ENCODE measurements around the gene GRAMD1C.

Gene GRAMD1C

DNA sequence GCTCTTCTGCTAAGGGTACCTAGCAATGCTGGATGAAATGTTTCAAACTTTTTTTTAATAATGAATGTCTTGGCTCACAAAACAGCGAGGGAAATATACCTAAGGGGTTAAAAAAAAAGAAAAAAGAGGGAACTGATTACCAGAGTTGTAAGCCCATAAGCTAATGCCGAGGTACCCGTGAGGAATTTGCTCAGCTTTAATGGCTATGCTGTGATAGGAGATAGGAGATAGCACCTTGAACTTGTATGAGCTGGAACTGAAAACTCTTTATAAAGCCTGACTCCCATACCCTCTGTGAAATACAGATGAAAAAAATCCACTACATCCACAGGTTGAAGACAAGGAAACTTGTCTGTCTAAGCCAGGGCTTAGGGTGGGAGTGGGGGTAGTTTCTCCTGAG lies 13.9 kb downstream of the GRAMD1C start:
- no peak for DNase-seq (ENCODE audit: low read depth)

DNA sequence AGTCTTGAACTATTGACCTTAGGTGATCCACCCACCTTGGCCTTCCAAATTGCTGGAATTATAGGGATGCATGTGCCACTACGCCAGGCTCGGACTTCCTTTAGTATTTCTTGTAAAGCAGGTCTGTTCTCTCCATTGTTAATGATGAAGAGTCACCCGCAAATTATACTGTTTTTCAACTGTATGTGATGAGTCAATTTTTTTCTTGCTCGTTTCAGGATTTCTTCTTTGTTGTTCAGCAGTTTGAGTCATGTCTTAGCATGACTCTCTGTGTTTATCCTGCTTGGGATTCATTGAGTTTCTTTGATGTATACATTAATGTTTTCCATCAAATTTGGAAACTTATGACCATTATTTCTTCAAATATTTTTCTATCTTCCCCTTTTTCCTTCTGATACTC lies 28.9 kb downstream of the GRAMD1C start:
- DNase-seq (ENCODE audit: low read depth), result no peak

GRCh38 chr3:113873293-113873692 lies 34.7 kb downstream of the GRAMD1C start:
- no peak for DNase-seq (ENCODE audit: low read depth)

DNA sequence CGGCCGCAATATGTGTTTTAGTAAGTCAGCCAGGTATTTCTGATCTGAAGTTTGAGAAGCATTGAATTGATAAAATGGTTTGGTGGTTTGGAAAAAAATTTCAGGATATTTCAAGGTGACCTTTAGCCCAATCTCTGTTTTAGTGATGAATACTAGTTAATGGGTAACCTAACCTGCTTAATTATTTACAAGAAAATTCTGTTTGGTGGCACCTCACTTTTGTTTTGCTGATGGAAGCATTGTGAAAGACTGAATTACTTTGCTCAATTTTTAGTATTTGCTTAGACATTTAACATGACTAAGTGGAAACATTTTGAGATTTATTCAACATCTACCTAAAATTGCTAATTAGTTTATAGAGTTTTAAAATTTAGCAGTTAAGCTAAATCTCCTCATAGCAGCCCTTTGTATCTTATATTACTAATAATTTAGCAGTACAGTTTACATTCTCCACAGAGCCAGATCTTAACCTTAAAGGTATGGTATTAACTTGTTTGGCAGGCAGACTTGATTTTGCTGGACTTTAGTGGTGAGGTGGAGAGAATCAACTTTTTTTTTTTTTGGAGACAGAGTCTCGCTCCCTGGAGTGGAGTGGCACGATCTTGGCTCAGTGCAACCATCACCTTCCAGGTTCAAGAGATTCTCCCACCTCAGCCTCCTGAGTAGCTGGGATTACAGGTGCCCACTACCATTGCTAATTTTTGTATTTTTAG lies 35.4 kb downstream of the GRAMD1C start:
- no peak for DNase-seq (ENCODE audit: low read depth)

DNA sequence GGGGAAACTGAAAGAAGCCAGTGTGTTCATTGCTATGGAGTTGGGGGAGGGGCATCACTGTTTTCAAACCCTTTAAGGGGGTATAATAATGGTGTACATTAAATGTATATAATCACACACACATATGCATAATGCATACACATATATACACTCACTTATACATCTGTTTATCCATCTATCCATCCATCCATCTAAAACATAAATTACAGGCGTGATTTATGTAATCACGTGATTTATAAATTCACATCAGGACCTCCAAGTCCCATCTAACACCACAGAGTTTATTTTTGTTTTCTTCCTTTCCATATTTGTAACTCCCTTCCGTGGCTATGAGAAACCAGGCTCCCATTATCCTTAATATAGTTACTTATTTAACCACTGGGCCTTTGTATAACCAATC lies 39.8 kb downstream of the GRAMD1C start:
- DNase-seq (ENCODE audit: low read depth), result no peak

DNA sequence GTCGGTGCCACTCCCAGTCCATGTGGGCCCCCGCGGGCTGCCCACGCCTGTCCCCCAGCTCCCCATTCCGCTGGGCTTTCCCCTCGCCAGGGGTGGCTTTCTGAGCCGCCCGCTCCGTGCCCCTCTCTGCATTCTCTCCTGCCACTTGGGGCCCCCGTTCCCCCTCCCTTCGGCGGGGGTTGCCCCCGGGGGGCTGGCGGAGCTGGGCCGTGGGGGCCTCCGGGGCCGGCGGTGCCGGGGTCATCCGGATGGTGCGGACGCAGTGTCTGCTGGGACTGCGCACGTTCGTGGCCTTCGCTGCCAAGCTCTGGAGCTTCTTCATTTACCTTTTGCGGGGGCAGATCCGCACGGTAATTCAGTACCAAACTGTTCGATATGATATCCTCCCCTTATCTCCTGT lies 46.5 kb downstream of the GRAMD1C start:
- no peak for DNase-seq (ENCODE audit: low read depth)

- DNase-seq (ENCODE audit: low read depth), result no peak
These were observed 51.8 kb downstream of the GRAMD1C start for GRCh38 chr3:113890256-113890900.

DNA sequence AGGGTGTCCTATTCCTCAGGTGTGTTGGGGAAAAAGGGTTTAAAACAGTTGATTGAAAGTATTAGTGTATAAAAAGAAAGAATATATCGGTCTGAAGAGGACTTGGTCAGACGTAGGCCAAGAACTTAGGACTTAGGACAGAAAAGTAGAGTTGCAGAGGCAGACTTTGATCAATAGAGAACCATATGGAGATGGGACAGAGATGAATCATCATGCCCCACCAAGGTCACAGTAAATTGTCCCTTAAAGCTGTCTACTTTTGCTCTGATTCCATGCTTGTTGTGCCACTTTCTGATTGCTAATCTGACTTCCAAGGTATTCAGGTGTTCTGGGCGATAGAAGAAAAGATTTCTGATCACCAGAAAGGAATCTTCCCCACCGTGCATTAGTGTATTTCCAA lies 56.3 kb downstream of the GRAMD1C start:
- DNase-seq (ENCODE audit: low read depth), result no peak

GRCh38 chr3:113895964-113896363 lies 57.4 kb downstream of the GRAMD1C start:
- DNase-seq (ENCODE audit: low read depth), result no peak

DNA sequence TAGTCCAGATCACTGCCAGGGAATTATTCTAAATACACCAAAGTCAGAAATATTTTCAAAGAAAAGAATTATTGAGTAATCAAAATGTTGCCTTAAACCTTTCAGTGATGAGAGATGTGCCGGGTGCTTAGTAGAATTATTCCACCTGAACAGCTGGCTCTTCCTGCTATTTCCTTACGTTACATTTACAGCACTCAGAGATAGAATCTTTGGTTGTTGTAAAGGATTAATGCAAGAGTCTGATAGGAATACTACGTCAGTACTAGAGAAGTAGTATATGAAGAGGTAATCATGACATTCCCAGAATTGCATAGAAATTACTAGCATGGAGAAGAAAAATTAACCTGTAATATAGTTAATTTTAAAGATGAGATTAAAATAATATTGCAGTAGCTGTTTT lies 58.3 kb downstream of the GRAMD1C start:
- DNase-seq (ENCODE audit: low read depth), result no peak

- no peak for DNase-seq (ENCODE audit: low read depth)
These were observed 58.8 kb downstream of the GRAMD1C start for GRCh38 chr3:113897373-113897777.

DNA sequence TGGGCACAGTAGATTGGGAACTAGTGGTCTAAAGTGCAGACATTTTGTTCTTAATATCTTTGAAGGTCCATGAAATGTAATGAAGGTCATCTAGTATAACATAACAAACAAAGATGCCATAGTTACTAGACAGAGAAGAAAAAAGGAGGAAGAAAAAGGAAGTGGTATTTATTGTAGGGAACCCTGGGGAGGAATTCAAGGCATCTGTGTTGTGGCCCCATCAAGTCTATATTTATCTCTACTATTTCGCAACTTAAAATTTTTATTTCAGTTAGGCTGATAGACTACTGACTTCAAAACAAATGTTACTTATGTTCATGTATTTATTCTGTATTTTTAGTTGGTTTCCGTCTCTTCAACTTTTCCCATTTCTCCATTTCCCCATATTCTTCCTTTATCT lies 60.3 kb downstream of the GRAMD1C start:
- DNase-seq (ENCODE audit: low read depth), result no peak

GRCh38 chr3:113906568-113907140 lies 68.1 kb downstream of the GRAMD1C start:
- no peak for DNase-seq (ENCODE audit: low read depth)

- DNase-seq (ENCODE audit: low read depth), result no peak
These were observed 69.5 kb downstream of the GRAMD1C start for GRCh38 chr3:113908133-113908532.

- DNase-seq (ENCODE audit: low read depth), result no peak
These were observed 72.4 kb downstream of the GRAMD1C start for GRCh38 chr3:113910966-113911365.

DNA sequence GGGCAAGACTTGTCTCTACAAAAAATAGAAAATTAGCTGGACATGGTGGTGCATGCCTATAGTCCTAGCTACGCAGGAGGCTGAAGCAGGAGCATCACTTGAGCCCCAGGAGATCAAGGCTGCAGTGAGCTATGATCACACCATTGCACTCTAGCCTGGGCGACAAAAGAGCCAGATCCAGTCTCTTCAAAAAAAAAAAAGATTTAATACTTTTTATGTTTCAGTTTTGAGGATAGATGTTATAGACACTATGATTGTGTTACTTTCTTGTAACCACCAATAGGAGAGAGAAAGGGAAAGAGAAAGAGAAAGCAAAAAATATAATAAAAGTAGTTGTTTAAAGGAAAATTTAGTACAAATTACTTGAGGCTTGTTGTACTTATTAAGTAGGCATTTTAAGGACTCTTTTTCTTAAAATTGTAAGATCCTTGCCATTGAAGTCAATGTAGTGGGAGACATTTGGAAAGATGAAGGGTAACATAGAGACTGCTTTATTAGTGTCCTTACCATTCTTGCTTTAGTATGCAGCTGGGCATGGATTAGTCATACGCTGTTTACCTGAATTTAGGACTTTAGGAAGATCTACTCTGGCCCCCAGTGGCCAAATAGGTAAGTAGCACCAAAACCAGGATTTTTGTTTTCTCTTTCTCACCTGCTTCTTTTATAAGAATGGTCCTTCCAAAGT lies 74.1 kb downstream of the GRAMD1C start:
- DNase-seq (ENCODE audit: low read depth), result no peak

DNA sequence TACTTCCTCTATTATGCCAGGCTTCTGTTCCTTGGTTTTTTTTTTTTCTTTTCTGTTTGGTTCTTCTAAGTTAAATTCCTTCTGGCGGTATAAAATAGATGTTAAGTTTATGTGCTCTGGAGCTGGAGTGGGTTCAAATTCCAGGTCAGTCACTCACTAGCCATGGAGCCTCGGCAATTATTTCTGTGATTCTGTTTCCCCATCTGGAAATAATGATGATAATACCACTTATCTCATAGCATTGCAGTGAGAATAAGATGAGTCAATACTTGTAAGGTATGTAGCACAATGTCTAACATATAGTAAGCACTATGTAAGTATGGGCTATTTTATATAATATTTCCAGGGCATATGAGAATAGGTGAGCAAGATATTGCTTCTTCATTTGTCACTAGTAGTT lies 76.1 kb downstream of the GRAMD1C start:
- no peak for DNase-seq (ENCODE audit: low read depth)

DNA sequence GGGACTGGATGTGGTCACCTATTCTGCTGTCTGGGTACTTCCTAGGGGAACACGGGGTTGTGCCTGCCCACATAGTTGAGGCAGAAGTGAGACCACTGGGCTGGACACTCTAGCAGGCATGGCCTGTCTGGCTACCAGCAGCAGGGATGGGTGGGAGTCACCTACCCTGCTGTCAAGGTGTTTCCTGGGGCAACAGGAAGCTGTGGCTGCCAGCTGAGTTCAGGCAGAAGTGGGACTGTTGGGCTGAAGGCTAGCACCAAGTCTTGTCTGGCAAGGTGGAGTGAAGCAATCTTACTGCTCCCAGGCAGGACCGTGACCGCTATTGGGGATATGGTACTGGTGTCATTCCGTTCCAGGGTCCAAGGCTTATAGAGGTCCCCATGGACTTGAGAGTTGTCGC lies 89.0 kb downstream of the GRAMD1C start:
- DNase-seq (ENCODE audit: low read depth), result no peak

DNA sequence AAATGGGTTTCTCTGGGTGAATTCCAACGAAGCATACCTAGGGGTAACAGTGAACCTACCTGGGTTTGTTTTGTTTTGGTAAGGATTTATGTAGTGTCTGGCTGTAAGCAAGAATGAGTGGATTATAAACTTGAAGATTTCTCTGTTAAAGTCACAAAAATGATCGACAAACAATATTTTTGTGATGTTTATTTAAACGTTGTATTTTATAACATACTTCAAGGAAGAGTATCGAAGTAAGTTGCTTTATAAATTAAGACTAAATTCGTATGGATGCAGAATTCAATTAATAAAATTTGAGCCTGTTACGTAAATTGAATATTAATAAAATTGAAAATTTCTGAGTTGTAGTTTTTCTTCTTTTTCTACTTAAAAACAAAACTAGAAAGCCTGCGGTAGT lies 108.2 kb downstream of the GRAMD1C start:
- DNase-seq (ENCODE audit: low read depth), result no peak

- peak; percentile 60 for DNase-seq (ENCODE audit: low read depth)
These were observed 108.9 kb downstream of the GRAMD1C start, which contains the start of gene ZDHHC23 for GRCh38 chr3:113947372-113948014. Gene ZDHHC23, plus strand, starts transcription at chr3:113948013. Its CDS starts 790 bp downstream, at chr3:113948803.

DNA sequence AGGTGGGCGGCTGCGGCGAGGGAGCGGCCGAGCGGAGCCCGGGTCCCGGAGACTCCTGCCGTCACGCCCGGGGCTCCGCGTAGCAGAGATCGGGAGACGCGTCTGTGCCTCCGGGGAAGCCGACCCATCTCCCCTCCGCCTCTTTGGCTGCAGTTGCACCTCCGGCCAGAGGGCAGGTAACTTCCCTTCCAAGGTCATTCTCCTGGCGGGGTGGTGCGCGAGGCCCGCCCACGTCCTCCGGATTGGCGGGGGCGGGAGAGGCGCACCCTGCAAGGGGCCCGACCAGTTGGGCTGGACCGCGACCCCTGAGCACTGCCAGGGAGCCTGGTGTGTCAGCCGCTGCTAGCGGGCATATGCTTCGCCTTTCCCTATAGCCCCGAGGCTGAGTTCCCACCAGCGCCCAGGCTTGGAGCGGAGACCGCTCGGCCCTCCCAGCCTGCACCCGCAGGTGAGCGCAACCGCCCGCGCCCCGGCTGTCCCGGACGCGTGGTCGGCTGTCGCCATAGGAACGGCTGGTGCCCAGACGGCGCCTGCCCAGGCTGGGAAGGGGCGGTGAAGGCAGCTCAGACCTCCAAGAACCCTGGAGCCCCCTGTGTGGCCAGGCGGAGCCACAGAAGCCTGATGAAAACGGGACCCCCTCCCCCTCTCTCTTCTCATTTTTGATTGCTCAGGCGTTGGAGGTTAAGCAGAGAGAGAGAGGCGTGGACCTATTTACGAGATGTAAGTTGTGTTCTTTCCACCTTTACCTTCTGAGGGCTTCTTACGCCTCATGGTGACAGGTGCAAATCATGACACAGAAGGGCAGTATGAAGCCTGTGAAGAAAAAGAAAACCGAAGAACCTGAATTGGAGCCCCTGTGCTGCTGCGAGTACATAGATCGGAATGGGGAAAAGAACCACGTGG lies 109.7 kb downstream of the GRAMD1C start:
- DNase-seq (ENCODE audit: low read depth), result peak; percentile 7

Data from activated T-helper 1 cell treated with Interleukin-2 at 50 U/mL for 16 hours (primary cell).